GM11168 (cell line): Measurements from ENCODE around the gene PDE6G.

ENCODE experiments used
- in situ Hi-C: fragments of 300-500 bp; cut with MboI; formaldehyde crosslinking; loops from one replicate; pipeline ENCODE4 v1.12.0; 2022; ENCODE audit warnings: low sequenced_read_pairs; ENCODE audit not compliant: unreplicated experiment

PDE6G gene

DNA sequence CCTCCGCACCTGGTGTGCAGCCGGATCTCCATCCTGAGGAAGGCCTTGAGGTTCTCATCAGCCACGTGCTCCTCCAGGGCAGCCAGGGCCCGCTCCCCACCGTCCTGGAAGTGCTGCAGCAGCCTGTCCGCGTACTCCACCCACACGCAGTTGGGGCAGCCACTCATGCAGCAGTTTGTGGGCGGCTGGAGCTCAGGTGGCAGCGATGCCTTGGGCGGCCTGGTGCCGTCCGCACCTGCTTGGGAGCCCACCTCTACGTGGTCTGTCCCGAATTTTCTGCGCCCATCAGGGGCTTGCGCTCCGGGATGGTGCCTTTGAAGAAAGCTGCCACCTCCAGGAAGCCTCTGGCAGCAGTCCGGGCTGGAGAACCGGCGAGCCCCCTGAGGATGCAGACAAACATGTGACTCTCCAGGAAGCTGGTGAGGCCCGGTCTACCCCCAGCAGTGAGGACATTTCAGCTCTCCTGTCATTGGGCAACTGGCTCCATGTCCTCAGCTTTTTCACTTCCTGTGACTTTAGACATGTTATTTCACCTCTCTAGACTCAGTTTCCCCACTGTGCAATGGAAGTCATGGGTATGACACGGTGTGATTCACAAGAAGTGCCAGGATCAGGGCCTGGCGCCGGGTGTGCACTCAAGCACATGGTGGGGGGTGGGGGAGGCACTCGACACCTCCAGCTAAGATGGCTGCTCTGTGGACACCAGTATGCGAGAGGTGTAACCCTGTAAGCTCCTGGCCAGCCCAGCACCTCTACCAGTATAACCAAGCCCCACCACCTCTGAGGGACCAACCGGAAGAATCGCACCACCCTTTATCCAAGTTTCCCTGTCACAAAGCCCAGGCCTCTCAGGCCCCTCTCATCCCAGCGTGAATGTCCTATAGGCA, 9.1 kb upstream of the PDE6G start:
- in situ Hi-C loops, result no loop called here

DNA sequence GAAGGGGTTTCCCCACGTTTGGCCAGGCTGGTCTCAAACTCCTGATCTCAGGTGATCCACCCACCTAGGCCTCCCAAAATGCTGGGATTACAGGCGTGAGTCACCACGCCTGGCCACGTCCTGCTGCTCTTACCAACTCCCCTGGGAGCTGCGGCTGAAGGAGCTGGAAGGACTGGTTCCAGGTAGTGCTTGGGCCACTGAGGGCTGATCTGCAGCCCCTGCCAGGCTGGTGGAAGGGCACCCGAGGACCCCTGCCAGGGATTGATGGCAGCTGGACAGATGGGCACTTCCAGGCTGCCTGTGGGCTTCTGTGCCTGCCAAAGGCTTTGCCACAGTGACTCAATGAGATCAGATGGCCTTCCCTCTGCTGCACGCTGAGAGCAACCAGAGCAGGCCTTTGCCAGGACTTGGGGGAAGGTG, 7.7 kb upstream of the PDE6G start:
- in situ Hi-C loops, result no loop called here

DNA sequence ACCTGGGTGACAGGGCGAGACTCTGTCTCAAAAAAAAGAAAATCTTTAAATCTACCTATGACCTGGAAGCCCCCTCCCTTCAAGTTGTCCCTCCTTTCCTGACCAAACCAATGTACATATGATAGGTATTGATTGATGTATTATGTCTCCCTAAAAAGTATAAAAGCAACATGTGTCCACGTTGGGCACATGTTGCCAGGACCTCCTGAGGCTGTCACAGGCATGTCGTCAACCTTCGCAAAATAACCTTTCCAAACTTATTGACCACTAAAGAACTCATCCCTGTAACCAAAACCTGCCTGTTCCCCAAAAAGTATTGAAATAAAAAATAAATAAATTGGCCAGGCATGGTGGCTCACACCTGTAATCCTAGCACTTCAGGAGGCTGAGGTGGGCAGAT, 5.7 kb upstream of the PDE6G start:
- in situ Hi-C loops, result no loop called here

DNA sequence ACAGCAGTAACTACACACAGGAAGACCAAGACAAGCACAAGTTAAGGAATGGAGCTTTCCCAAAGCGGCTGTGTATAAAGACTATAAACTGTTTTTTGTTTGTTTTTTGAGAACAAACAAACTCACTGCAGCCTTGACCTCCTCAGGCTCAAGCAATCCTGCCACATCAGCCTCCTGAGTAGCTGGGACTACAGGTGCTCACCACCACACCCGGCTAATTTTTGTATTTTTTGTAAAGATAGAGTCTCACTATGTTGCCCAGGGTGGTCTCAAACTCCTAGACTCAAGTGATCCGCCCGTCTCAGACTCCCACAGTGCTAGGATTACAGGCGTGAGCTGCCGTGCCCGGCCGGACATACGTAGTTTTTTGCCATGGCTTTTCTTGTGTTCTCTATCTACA, 4.1 kb upstream of the PDE6G start:
- in situ Hi-C loops, result no loop called here

DNA sequence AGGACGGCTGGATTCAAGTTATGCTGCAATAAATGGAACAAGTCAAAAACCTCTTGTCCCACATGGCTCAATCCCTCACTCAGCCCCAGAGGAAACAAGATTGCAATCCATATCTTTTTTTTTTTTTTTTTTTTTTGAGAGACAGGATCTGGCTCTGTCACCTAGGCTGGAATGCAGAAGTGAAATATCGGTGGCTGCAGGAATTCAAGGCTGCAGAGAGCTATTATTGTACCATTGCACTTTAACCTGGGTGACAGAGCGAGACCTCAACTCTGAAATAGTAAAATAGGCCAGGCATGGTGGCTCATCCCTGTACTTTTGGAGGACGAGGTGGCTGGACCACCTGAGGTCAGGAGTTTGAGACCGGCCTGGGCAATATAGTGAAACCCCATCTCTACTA, 2.7 kb upstream of the PDE6G start:
- in situ Hi-C loops, result no loop called here

DNA sequence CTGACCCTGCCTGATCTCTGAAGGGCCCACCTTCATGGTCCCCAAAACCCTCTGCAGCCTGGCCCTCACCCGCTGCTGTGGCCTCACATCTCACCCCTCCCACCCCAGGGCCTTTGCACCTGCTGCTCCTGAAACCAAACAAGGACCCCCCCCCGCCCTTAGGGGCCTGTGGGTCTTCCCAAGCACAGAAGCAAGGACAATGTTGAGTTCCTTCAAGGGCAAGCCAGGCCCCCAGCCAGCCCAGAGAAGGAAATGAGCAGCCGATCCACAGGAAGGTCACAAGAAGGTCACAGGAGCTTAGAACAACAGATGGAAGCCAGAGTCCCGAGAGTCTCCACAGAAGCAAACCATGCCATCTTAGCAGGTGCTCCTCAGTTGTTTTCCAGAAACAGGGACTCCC, 493 bp upstream of the PDE6G start:
- in situ Hi-C loops, result no loop called here

DNA sequence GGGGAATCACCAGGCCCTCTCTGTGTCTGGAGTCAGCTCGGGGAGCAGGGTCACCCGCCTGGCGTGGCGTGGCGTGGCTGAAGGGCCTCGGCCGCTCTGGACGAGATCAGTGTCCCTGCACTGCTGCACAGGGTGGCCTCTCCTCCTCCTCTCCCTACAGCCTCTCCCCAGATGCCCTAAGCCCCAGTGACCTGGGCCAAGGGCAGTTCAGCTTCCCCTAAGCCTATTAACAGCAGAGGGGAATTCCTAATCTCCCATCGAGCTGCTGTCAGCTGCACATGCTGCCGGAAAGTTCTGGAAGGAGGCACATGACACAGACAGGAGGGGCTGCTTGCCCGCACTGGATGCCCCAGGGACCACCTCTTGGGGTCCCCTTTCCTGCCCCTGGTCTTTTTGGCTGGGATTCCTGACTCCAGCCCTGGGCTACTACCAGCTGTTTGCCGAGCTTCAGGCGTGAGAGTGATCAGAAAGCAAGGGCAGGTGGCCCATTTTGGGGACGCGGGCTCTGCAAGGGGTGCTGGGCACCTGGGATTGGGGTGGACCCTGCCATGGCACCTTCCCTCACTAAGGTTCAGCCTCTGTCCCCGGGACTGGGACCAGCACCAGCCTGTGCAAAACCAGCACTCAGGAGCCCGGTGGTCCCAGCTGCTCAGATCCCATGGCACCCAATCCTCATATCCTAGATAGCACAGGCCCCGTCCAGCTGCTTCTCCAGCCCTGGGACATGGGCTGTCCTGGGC, 794 bp downstream of the PDE6G start:
- in situ Hi-C loops, result no loop called here

DNA sequence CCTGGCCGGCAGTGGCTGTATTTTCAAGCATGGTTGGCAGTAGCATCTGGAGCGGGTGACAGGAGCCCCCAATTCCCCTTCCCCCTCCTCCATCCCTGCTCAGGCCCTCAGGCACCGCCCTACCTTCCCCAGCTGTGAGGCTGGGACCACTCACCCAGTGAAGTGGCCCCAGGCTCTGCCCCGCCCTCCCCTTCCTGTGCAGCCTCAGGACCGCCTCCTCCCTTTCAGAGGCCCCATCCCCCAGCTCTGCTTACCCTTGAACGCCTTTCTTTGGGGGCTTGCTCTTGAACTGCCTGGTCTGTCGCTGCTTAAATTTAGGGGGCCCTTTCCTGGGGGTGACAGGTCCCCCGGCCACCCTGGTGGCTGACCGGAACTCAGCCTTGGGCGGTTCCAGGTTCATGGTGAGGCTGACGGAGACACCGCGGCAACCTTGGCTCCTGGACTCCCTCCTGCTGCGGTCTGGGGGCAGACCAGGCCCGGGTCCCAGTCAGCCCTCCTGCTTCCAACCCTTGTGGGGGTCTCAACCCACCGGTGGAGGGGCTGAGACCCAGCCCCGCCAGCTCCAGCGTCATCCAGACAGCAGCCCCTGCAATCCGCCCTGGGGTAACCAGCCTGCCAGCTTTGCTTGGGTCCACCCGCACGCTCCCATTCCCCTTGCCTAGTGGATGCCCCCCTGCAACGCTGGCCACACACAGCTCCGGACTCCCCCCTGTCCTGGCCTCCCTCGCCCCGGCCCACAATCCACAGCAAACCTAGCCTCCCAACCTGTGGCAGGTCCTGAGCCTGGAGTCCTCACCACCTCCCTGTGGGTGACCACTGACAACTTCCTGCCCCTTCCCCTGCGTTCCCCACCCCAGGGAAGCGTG, 3.2 kb downstream of the PDE6G start:
- in situ Hi-C loops, result no loop called here

DNA sequence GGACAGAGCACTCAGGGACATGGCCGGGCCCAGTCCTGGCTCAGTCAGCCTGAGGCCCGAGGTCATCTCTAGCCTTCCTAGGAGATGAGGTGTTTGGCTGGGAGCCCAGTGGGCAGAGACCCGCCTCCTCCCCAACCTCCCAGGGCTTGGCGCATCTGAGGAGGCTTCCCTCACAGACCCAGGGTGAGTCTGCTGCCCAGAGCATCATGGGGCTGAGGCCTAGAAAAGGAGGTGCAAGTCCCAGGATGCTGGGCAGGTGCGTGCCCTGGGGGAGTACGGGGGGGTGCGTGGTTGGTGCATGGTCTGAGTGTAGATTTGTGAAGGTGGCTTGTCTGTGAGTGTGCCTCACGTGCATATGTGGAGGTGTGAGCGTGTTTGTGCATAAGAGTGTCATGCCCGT, 4.7 kb downstream of the PDE6G start:
- in situ Hi-C loops, result no loop called here

DNA sequence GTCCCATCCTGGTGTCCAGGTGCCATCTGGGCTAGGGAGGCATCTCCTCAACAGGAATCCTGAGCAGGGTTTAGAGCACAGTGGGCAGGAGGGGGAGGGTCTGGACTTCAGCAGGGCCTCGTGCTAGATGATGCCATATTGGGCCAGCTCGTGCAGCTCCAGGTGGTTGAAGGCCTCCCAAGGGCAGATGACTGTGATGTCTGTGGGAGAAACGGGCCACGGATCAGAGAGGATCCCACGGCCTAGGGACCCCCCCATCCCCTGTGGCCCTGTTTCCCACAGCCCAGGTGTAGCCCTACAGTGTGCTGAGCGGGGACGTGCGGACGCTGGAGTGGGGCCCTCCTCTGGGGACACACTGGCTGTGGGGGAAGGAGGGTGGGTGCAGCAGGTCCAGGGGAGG, 5.4 kb downstream of the PDE6G start:
- in situ Hi-C loops, result no loop called here

DNA sequence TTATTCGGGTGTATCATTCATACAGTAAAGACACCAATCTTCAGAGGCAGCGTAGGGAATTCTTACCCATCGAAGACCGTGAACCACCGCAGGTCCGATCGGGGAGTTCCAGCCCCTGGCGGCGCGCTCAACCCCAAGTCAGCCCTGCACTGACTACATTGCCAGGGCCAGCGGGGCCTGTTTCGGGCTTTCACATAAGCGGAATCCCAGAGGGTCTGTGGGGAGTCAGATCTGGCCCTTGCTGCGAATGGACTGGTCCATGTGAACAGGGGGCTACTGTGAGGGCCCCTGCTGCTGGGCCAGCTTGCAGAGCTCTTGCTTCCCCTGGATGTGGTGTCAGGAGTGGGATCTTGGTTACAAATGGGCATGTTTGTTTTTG, 7.6 kb downstream of the PDE6G start:
- in situ Hi-C loops, result no loop called here

DNA sequence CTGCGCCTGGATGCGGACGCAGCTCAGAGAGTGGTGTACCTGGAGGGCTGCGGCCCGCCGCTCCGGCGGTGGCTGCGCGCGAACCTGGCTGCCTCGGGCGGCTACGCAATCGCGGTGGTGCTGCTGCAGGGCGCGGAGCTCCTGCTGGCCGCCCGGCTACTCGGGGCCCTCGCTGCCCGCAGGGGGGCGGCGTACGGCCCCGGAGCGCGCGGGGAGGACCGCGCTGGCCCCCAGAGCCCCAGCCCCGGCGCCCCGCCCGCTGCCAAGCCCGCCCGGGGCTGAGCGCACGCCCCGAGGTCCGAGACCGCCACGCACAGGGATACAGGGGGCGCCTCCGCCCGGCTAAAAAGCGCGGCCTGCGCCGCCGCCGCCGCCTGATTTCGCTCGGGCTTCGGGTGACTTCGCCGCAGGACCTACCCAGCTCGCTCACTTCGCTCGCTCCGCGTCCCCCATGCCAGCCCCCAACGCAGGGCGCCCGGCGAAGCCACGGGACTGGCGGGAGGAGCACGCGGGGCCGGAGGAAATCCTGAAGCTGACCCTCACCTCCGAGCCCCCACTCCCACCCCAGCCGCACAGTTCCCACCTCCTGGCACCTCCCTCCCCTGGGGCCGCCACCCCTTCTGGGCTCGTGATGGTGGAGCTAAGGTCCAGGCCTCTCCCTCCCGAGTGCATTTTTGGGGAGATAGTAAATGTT, 8.2 kb downstream of the PDE6G start:
- in situ Hi-C loops, result no loop called here

DNA sequence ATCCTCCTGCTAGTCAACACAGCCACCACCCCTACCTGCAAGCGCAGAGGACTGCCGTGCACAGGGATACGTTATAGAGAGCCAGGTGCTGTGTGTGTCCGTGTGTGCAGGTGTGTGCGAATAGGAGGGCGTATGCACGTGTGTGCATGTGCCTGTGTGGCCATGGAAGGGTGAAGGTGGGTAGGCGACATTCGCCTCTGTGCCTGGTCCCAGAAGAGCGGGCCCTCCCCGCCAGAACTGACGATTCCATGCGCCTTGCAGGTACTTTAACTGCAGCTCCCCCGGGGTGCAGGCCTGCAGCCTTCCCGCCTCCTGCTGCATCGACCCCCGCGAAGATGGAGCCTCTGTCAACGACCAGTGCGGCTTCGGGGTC, 8.7 kb downstream of the PDE6G start:
- in situ Hi-C loops, result no loop called here

DNA sequence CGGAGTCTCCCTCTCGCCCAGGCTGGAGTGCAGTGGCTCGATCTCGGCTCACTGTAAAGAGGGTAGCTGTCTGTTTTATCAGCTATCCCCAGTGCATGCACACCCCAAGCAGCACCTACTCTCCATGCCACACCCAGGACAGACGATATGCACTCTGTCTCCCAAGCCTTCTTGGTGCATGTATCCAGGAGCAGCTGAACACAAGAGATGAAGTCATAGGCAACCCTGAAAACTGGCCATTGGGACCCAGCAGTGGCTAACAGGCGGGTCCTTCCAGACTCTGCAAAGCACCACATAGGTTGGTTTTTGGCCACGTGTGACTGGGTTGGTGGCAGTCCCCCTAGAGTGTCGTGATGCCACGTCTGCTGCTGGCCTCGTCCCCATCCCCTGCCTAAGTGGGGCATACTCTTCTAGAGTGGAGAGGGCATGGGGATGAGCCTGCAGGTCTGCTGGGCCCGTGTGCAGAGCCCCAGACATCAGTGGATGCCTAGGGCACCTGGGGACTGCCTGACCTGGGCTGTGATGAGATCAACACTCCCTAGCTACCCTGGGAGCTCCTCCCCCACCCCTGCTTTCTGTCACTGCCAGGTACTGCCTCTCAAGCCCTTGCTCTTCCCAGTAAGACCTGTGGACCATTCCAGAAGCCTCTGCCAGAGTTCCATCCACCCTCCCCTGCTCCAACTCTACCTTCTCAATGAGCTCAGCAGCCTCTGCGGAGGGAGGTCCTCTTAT, 9.3 kb downstream of the PDE6G start:
- in situ Hi-C loops, result no loop called here

DNA sequence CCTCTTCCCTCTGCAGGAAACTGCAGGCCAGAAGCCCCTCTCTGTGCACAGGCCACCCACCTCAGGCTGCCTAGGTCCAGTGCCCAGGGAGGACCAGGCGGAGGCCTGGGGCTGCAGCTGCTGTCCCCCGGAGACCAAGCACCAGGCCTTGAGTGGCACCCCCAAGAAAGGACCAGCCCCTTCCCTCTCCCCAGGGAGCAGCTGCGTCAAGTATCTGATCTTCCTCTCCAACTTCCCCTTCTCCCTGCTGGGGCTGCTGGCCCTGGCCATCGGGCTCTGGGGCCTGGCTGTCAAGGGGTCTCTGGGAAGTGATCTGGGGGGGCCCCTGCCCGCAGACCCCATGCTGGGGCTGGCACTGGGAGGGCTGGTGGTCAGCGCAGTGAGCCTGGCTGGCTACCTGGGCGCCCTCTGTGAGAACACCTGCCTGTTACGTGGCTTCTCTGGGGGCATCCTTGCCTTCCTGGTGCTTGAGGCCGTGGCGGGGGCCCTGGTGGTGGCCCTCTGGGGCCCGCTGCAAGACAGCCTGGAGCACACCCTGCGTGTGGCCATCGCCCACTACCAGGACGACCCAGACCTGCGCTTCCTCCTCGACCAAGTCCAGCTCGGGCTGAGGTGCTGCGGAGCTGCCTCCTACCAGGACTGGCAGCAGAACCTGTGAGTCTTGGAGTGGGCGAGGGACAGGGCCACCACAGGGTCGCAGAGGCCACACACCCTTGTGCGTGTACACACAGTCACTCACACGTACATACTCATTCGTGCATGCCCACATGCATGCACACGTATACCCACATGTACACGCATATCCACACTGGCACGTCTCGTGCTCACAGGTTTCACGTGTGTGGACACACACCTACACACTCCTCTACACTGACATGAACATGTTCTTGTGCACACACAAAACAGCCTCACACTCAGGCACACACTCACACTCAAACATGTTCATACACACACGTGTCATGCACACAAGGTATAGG, 11.1 kb downstream of the PDE6G start:
- in situ Hi-C loops, result no loop called here

DNA sequence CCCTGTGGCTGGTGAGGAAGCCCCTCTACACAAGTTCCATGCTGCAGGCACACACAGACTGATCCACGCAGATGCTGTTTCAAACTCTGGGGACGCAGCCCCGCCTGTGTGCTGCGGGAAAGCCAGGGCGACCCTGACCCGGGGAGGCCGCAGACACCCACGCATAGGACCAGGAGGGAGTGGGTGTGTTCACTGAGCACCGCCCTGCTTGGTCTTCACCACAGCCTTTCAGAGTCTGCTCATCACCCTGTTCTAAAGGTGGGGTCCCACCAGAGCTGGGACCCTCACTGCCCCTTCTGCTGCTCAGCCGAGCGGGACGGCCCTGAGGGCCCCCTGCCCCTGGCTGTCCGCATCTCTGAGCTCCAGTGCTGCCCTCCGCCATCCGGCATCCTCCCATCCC, 11.8 kb downstream of the PDE6G start:
- in situ Hi-C loops, result no loop called here

DNA sequence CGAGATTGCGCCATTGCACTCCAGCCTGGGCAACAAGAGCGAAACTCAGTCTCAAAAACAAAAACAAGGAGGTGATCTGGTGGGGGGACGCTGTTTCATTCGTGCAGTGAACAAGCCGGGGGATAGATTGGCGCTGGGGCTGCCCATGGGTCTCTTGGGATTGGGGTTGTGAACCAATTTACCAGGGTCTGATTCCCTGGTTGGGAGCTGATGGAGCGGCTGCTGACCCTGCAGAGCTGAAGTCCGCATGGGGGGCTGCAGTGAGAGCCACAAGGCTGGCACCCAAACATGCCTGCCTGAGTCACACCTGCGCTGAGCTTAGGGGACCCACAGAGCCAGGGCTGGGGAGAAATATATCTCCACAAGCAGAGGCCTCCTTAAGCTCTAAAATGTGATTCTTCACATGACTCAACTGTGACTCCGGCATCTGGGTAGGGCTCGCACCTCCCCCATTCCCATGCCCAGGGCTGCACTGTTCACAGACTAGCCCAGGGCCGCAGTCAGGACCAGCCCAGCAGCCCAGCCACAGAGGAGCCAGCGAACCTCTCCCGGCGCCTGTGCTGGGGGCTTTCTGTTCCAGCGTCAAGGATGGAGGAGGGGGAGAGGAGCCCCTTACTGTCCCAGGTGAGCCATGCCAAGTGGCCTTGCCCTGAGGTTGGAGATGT, 14.4 kb downstream of the PDE6G start:
- in situ Hi-C loops, result no loop called here

DNA sequence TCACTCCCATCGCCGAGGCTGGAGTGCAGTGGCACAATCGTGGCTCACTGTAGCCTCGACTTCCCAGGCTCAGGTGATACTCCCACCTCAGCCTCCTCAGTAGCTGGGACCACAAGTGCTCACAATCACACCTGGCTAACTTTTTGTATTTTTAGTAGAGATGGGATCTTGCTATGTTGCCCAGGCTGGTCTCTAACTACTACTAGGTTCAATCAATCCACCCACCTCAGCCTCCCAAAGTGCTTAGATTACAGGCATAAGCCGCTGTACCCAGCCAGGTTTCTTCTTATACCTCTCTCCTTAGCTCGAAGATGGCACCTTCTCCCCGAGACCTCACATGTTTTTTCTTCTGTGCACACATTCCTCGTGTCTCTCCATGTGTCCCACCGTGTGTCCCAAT, 16.3 kb downstream of the PDE6G start:
- in situ Hi-C loops, result no loop called here
